PC-3 (cell line): ENCODE data around the gene ESRRG.

Experiments used
- CTCF ChIP-seq: fragments of 300-600 bp; sonication (generic); conservative IDR thresholded peaks from 2 replicates; pipeline ENCODE4 v1.5.1; 2017; ENCODE audit warnings: antibody characterized with exemption, low read depth, mild to moderate bottlenecking, low read length
- EZH2 ChIP-seq: fragments of 300-600 bp; sonication (generic); IDR thresholded peaks from one replicate; pipeline ENCODE4 v1.6.1; 2017; ENCODE audit warnings: antibody characterized with exemption, mild to moderate bottlenecking, low read length; ENCODE audit not compliant: unreplicated experiment
- EZH2phosphoT487 ChIP-seq: fragments of 300-600 bp; sonication (generic); IDR thresholded peaks from 2 replicates; pipeline ENCODE4 v1.6.1; 2018; ENCODE audit warnings: mild to moderate bottlenecking, antibody characterized with exemption, low read length, borderline replicate concordance

GRCh38 chr1:216466162-216466801, 256.9 kb downstream of the ESRRG start:
- TF ChIP-seq EZH2 (no peak), CTCF (no peak), EZH2phosphoT487 (no peak)
